HepG2 (cell line): Measurements from ENCODE around the gene ZNRF3. TPM values are rescaled to one million over a fixed set of nuclear protein-coding genes. Genes with fewer than 3 reads are reported as not detected.
A peak's percentile ranks its signal among the peaks of the same experiment; 100 is the strongest.

Experiments
- ATRX ChIP-seq: sonication (generic); formaldehyde crosslinking; IDR thresholded peaks from 2 replicates; pipeline ENCODE4 v1.4.0; 2020; ENCODE audit warnings: missing genetic modification reagents, borderline replicate concordance
- GPN1 ChIP-seq: sonication (generic); formaldehyde crosslinking; IDR thresholded peaks from 2 replicates; pipeline ENCODE4 v1.5.1; 2020; ENCODE audit warnings: missing genetic modification reagents, borderline replicate concordance
- MAZ ChIP-seq, 2 experiments: sonication (generic) in 1 of 2; formaldehyde crosslinking in 1 of 2; IDR thresholded peaks; 2 replicates each; pipeline versions ENCODE4 v1.5.0 to v1.6.1; 2012 to 2020; ENCODE audit warnings: low read depth in 2 of 2, mild to moderate bottlenecking in 2 of 2, borderline replicate concordance in 1 of 2, improper control_type of control experiment in 1 of 2, low read length in 1 of 2, missing genetic modification reagents in 1 of 2, moderate library complexity in 1 of 2
- MTA1 ChIP-seq: sonication (generic); formaldehyde crosslinking; IDR thresholded peaks from 2 replicates; pipeline ENCODE4 v1.4.0; 2020; ENCODE audit warnings: missing genetic modification reagents, mild to moderate bottlenecking, borderline replicate concordance
- NRL ChIP-seq: sonication (generic); formaldehyde crosslinking; IDR thresholded peaks from 2 replicates; pipeline ENCODE4 v1.5.0; 2020; ENCODE audit warnings: missing genetic modification reagents, mild to moderate bottlenecking, moderate library complexity, borderline replicate concordance
- SNRNP70 ChIP-seq: fragments of 200-400 bp; formaldehyde crosslinking; IDR thresholded peaks from 2 replicates; pipeline ENCODE4 v1.6.1; 2017; ENCODE audit warnings: mild to moderate bottlenecking, low read depth, low read length, moderate library complexity
- TEAD2 ChIP-seq: sonication (generic); formaldehyde crosslinking; IDR thresholded peaks from 2 replicates; pipeline ENCODE4 v1.9.0; 2021; ENCODE audit warnings: missing genetic modification reagents
- TRIM24 ChIP-seq: sonication (generic); formaldehyde crosslinking; IDR thresholded peaks from 2 replicates; pipeline ENCODE4 v1.8.0; 2022; ENCODE audit warnings: mild to moderate bottlenecking, missing genetic modification reagents
- ZMYM4 ChIP-seq: sonication (generic); formaldehyde crosslinking; IDR thresholded peaks from 2 replicates; pipeline ENCODE4 v1.8.1; 2023; ENCODE audit warnings: mild to moderate bottlenecking, missing genetic modification reagents
- ZNF12 ChIP-seq: sonication (generic); formaldehyde crosslinking; IDR thresholded peaks from 2 replicates; pipeline ENCODE4 v1.5.0; 2020; ENCODE audit warnings: missing genetic modification reagents
- ZNF556 ChIP-seq: sonication (generic); formaldehyde crosslinking; IDR thresholded peaks from 2 replicates; pipeline ENCODE4 v1.4.0; 2020; ENCODE audit warnings: mild to moderate bottlenecking, missing genetic modification reagents, borderline replicate concordance
- polyA plus RNA-seq, 8 experiments: library from polyadenylated mRNA; depleted of rRNA in 3 of 8; stranded (reverse) in 7 of 8; unstranded in 1 of 8; fragments of >200 nt; fragmentation: Illumina TruSeq in 4 of 8; extraction: Trizol in 4 of 8; gene quantifications; 2 replicates each; pipeline versions ENCODE4 v1.2.1 to v1.2.3, GENCODE V29; 2011 to 2016; ENCODE audit warnings: low read depth in 4 of 8, missing spikeins in 1 of 8, mixed read lengths in 1 of 8; ENCODE audit not compliant: insufficient read depth in 1 of 8
- total RNA-seq, 5 experiments: library from RNA; depleted of rRNA; stranded (reverse); fragments of >200 nt; fragmentation: Illumina TruSeq; extraction: Trizol; gene quantifications; 2 replicates each; pipeline ENCODE4 v1.2.3, GENCODE V29; 2016; ENCODE audit warnings: low read depth in 1 of 5
- TF ChIP-seq, protein P1 (sequence below): IDR thresholded peaks from 2 replicates; pipeline ENCODE4 v1.6.1; 2016; ENCODE audit warnings: low read depth, control low read depth
- TF ChIP-seq, protein P2 (sequence below): sonication (generic); formaldehyde crosslinking; IDR thresholded peaks from 2 replicates; pipeline ENCODE4 v1.4.0; 2020; ENCODE audit warnings: mild to moderate bottlenecking, missing genetic modification reagents, borderline replicate concordance
- TF ChIP-seq, protein P3 (sequence below): sonication (generic); formaldehyde crosslinking; conservative IDR thresholded peaks from 2 replicates; pipeline ENCODE4 v1.5.0; 2020; ENCODE audit warnings: missing genetic modification reagents
- TF ChIP-seq, protein P4 (sequence below): sonication (generic); formaldehyde crosslinking; conservative IDR thresholded peaks from 2 replicates; pipeline ENCODE4 v1.4.0; 2020; ENCODE audit warnings: missing genetic modification reagents

ZNRF3 gene
- total and polyA plus RNA-seq, 2 of the 13 experiments (the other 11 are each of a cell fraction or from before 2014, with no cell fraction given) = 20.3 to 36.7 TPM

DNA sequence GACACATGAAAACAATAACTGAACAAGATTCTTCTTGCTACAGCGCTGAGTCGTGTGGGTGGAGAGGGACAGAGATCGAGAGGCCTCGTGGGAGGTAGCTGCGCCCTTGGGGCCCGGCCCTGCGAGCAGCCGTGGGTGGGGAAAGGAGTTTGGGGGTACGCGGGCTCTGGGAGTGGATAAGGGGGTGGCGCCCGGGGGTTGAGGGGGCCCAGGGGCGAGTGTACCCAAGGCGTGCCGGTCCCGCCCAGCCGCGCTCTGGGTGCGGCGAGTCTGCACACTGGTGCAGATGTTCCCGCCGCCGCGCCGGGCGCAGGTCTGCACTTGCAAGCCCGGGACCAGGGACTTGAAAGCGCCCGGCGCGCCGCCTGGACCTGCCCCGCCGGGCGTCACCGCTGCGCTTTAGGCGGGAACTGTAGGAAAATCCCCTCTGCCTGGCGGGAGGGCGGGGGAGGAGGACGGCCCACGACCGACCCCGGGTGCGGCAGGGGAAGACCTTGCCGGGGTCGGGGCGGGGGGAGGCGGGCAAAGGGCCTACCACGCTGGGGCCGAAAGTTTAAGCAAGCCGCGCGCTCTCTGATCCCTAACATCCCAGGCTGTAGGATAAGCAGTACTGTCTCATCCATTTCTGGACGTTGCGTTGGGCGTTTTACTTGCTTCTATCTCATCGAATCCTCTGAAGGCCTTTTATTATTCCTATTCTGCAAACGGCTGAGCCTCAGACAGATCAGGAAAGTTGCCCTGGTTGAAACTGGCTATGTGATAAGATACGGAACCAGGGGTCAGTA lies 188.1 kb downstream of the ZNRF3 start (continued):
- TF ChIP-seq, protein P1, sequence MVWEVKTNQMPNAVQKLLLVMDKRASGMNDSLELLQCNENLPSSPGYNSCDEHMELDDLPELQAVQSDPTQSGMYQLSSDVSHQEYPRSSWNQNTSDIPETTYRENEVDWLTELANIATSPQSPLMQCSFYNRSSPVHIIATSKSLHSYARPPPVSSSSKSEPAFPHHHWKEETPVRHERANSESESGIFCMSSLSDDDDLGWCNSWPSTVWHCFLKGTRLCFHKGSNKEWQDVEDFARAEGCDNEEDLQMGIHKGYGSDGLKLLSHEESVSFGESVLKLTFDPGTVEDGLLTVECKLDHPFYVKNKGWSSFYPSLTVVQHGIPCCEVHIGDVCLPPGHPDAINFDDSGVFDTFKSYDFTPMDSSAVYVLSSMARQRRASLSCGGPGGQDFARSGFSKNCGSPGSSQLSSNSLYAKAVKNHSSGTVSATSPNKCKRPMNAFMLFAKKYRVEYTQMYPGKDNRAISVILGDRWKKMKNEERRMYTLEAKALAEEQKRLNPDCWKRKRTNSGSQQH (CRISPR knock-in tag) = no peak
- 0 out of 2 replicates have a peak, but pooled peaks have one; percentile 25 for TF ChIP-seq MAZ (IDR thresholded peaks at IDR 0.05; ENCODE audit: borderline replicate concordance, low read depth, low read length)
- no peak for TF ChIP-seq MAZ (CRISPR knock-in tag; IDR thresholded peaks at IDR 0.05; ENCODE audit: low read depth)
- TF ChIP-seq ZMYM4 (CRISPR knock-in tag) = no peak
- 0 out of 2 replicates have a peak, but pooled peaks have one; percentile 23 for TF ChIP-seq NRL (CRISPR knock-in tag)
- TF ChIP-seq, protein P2, sequence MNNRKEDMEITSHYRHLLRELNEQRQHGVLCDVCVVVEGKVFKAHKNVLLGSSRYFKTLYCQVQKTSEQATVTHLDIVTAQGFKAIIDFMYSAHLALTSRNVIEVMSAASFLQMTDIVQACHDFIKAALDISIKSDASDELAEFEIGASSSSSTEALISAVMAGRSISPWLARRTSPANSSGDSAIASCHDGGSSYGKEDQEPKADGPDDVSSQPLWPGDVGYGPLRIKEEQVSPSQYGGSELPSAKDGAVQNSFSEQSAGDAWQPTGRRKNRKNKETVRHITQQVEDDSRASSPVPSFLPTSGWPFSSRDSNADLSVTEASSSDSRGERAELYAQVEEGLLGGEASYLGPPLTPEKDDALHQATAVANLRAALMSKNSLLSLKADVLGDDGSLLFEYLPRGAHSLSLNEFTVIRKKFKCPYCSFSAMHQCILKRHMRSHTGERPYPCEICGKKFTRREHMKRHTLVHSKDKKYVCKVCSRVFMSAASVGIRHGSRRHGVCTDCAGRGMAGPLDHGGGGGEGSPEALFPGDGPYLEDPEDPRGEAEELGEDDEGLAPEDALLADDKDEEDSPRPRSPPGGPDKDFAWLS (CRISPR knock-in tag) = no peak
- TF ChIP-seq MTA1 (CRISPR knock-in tag) = no peak
- TF ChIP-seq ZNF12 = no peak
- no peak for TF ChIP-seq GPN1 (CRISPR knock-in tag)
- TF ChIP-seq, protein P3, sequence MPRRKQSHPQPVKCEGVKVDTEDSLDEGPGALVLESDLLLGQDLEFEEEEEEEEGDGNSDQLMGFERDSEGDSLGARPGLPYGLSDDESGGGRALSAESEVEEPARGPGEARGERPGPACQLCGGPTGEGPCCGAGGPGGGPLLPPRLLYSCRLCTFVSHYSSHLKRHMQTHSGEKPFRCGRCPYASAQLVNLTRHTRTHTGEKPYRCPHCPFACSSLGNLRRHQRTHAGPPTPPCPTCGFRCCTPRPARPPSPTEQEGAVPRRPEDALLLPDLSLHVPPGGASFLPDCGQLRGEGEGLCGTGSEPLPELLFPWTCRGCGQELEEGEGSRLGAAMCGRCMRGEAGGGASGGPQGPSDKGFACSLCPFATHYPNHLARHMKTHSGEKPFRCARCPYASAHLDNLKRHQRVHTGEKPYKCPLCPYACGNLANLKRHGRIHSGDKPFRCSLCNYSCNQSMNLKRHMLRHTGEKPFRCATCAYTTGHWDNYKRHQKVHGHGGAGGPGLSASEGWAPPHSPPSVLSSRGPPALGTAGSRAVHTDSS (CRISPR knock-in tag) = no peak
- no peak for TF ChIP-seq ZNF556 (CRISPR knock-in tag)
- TF ChIP-seq TRIM24 = no peak
- TF ChIP-seq SNRNP70 = no peak
- TF ChIP-seq, protein P4, sequence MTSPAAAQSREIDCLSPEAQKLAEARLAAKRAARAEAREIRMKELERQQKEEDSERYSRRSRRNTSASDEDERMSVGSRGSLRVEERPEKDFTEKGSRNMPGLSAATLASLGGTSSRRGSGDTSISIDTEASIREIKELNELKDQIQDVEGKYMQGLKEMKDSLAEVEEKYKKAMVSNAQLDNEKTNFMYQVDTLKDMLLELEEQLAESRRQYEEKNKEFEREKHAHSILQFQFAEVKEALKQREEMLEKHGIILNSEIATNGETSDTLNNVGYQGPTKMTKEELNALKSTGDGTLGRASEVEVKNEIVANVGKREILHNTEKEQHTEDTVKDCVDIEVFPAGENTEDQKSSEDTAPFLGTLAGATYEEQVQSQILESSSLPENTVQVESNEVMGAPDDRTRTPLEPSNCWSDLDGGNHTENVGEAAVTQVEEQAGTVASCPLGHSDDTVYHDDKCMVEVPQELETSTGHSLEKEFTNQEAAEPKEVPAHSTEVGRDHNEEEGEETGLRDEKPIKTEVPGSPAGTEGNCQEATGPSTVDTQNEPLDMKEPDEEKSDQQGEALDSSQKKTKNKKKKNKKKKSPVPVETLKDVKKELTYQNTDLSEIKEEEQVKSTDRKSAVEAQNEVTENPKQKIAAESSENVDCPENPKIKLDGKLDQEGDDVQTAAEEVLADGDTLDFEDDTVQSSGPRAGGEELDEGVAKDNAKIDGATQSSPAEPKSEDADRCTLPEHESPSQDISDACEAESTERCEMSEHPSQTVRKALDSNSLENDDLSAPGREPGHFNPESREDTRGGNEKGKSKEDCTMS (CRISPR knock-in tag) = no peak
- TF ChIP-seq ATRX = no peak
- no peak for TF ChIP-seq TEAD2 (CRISPR knock-in tag)
